ENCODE measurements around the gene IQGAP2.
"Not testable (repeated sequence)": the region's sequence is repeated elsewhere in the genome, so short reads cannot be mapped to it uniquely, and the experiment has no call there.

IQGAP2 gene

GRCh38 chr5:76674330-76675066 is 271.4 kb downstream of the IQGAP2 start:
- no peak for DNase-seq

GRCh38 chr5:76675364-76675763 is 272.3 kb downstream of the IQGAP2 start:
- no peak for DNase-seq

- DNase-seq, result no peak
Observed at GRCh38 chr5:76677849-76678472, 274.9 kb downstream of the IQGAP2 start.

GRCh38 chr5:76679231-76679630 is 276.1 kb downstream of the IQGAP2 start:
- DNase-seq, result no peak

GRCh38 chr5:76680826-76681225 is 277.7 kb downstream of the IQGAP2 start:
- DNase-seq, result not testable (repeated sequence)

GRCh38 chr5:76681287-76681686 is 278.2 kb downstream of the IQGAP2 start:
- no peak for DNase-seq

GRCh38 chr5:76682387-76682786 is 279.3 kb downstream of the IQGAP2 start:
- DNase-seq, result no peak

DNA sequence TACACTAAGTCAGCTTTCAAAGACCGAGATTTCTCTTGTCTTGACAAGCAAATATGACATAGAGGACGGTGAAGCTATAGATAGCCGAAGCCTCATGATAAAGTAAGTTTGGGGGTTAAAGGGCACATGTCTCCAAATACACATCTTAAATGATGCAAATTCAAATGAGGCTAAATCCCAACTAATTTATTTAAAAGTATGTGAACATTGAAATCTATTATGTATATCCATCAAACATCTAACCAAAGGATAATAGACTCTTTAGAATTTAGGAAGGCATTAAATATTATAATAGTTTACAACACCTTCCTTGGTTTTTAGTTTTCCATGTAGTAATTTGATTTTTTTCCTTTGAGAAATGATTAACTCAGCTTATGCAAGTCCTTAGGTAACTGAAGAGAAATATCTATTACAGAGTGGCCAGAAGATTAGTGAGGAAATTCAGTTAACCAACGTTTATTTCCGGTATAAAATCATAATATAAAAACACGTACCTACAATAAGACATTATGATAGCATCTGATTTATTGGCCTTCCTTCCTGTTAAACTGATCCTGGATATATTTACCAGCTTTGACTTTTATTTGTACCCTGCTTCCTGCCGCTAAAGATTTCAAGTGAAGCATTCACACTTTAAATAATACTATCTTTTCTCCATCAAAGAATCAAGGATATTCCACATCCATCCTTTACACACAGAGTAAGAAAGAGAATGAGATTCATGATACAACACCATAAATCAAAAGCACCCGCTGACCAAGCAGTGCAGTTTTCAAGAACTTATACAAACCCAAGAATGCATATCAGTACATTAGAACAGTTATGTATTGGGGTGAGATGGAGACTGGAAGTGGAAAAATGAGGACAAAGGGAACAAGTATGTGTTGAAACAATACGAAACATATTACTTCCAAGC is 281.0 kb downstream of the IQGAP2 start:
- DNase-seq, result no peak

- no peak for DNase-seq
Observed at GRCh38 chr5:76684756-76685519, 281.9 kb downstream of the IQGAP2 start.

- DNase-seq, result no peak
Observed at GRCh38 chr5:76685704-76686103, 282.6 kb downstream of the IQGAP2 start.

GRCh38 chr5:76688212-76688611 is 285.1 kb downstream of the IQGAP2 start:
- DNase-seq, result no peak

GRCh38 chr5:76688836-76689235 is 285.8 kb downstream of the IQGAP2 start:
- no peak for DNase-seq

DNA sequence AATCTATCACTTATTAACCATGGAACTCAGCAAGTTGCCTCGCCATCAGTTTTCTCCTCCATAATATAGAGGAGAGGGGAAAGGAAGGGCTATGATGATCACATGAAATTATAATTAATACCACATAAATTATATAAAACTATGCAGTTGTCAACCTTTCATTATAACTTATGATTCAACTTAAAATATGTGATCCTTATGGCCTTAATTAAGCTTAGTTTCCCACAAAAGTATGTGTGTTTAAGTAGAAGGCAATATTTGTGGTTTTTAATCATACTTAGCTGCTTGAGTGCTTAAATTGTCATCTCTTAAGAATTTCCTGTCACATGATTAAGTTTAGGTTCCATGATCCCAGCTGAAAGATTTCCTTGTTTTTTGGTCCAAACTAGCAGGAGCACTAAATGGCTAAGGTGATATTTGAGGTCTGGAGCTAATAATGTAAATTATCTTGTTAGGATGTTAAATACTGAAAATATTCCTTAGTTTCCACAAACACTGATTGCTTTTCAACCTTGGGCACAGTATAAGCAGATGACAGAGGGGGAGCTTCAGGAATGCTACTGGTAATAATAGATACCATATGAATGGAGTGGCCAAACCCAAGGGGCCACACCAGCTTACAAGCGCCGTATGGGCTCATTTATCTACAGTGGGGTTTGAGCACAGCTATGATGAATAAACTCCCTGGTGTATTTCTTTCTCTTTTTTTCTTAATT is 286.4 kb downstream of the IQGAP2 start:
- DNase-seq, result no peak

DNA sequence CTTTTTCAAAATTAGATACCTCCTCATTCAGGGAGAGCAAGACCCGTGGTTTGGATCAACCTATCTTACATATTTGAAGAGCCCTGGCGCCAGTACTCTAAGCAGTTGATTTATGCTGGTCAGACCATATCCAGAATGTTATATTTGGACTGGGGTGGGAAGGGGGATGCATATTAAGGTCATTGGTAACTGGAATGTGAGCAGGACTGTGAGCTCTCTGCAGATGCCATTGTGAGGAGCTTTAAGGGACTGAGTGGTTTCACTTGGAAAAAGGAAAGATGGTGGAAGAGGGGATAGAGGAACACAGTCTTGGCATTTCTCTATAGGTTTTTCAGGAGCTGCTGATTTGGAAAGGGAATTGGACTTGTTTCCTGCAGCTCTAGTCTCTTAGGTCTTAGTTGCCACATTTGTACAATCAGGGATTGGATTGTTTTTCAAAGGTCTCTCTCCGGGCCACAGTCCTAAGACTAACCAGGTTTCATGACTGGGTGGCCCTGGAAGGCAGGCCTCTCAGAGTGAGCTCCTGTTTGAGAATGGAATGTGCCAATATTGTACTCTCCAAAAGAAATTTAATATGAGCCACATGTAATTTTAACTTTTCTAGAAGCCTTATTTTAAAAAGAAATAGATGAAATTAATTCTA is 287.1 kb downstream of the IQGAP2 start:
- no peak for DNase-seq

DNA sequence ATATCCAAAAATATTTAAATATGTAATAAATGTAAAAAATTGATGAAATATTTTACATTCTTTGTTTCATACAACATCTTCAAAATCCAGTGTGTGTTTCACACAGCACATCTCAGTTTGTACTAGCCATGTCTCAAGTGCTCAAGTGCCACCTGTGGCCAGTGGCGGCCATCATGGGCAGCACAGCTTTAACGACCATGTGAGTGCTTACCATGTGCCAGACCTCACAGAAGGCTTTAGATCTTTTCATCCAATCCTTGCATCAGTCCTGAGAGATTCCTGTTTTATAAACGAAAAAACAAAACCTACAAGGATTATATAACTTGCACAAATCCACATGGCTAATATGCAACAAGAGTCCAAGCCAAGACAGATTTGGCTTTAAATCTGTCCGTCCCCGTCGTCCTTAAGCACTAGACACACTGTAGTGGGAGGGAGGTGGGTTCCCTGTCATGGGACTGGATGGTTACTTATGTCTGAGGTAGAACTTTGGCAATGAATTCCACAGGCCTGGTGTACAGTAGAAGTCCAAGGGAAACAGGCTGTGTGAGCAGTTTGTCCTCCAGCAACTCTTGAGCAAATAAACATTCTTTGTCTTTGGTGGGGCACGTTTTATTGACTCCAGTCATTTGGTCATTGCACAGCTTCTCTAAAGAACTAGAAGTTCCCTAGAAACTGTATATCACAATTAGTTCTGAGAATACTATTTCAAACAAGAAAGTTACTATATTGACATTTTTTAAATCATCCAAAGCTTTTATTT is 287.8 kb downstream of the IQGAP2 start:
- DNase-seq, result no peak

GRCh38 chr5:76691467-76692273 is 288.6 kb downstream of the IQGAP2 start:
- DNase-seq, result no peak

GRCh38 chr5:76692274-76692540 is 289.1 kb downstream of the IQGAP2 start:
- DNase-seq, result no peak

GRCh38 chr5:76692651-76693050 is 289.6 kb downstream of the IQGAP2 start:
- no peak for DNase-seq

DNA sequence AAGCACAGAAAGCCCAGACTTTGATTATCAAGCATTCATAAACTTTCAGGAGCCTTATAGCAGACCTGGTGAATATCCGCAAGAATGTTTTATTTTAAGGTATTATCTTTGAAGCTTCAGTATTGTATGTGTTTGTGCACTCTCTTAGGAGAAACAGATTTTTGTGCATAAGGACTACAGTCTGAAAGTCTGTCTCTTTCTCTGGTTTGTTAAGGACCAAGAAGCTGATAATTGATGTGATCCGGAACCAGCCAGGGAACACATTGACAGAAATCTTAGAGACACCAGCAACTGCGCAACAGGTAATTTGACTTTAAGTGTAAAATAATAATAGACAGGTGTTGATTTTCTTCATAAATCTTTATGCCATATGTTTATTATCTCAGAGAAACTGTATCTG is 290.1 kb downstream of the IQGAP2 start:
- DNase-seq, result no peak

GRCh38 chr5:76694317-76694716 is 291.2 kb downstream of the IQGAP2 start:
- no peak for DNase-seq
